NCI-H1092 treated with DMSO at 0.1 percent for 48 hours (cell line): Measurements from ENCODE around the gene LDLRAD4.
A peak's percentile ranks its signal among the peaks of the same experiment; 100 is the strongest.
"Not testable (repeated sequence)": the region's sequence is repeated elsewhere in the genome, so short reads cannot be mapped to it uniquely, and the experiment has no call there.

Experiments
- DNase-seq: peaks from one replicate; lab custom pipeline; 2025; lab: John Stamatoyannopoulos, UW

The LDLRAD4 gene

DNA sequence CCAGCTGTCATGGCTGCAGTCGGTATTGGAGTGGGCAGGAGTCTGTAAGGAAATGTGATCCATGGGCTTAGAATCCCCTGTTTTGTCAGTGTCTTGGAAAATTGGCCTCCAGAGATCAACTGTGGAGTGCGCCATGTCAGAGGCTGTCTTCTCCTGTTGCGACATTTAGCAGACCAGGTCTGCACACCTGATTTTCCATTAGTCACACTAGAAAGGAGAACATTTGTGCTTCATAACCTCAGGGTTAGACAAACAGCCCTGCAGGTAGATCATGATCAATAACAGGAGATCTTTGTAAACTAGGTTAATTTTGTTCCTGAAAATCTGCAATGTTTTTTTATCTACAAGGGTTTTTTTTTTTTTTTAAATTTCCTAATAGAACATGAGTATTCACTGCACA, 28.0 kb downstream of the LDLRAD4 start:
- DNase-seq, result no peak

DNA sequence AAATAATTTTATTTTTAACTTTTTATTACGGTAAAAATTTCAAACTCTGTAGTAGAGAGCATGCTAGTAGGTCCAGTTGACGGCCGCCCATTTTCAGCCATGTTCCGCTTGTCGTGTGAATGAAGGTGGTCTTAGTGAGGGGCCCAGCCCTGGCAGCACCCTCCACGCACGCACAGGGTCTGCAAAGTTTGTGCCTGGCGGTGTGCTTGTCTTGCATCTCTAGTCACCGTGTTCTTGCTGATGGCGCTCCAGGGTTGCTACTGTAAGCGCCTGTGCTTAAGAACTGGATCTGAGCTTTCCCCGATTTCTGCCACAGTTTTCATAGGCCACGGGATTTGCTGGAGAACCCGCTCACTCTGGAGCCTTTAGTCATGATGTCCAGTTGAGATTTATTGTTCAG, 28.9 kb downstream of the LDLRAD4 start:
- DNase-seq, result no peak

- DNase-seq, result no peak
Measured at GRCh38 chr18:13252686-13253410, 34.3 kb downstream of the LDLRAD4 start.

DNA sequence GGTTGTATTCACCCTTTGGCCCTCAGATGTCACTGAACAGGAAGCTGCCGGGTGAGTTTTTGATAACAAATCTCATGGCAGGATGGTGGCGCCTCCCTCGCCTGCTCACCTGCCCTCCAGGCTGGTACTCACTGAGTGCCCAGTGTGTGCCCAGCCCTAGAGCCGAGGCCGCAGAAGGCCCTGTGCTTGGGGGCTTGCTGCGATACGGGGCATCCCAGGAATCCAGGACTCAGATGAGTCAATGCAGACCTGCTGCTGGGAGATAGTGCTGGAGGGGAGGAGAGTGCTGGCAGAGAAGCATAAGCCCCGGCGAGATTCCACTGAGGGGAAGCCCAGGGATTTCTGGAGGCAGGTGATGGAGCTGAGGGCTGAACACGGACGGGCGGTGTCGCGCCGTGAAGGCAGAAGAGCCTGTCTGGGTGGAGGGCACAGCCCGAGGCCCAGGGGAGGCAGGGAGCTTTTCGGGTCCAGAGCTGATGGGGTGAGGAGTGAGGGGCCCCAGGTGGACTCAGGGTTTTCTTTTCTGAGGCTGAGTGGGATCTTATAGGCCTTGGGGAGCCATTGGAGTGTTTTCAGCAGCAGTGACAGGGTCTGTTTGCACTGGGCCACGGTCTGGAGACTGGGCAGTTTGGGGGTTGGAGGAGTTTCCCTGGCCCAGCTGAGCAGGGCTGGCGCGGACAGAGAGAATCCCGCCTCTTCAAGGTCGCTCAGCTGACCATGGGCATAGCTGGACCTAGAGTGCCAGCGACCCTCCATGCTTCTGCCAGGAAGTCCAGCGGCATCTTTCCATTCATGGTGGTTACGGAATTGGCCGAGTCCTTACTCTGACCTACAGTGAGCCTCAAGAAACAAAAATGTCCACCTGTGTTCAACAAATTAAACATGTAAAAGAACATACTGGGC, 35.5 kb downstream of the LDLRAD4 start:
- DNase-seq, result no peak

- no peak for DNase-seq
Measured at GRCh38 chr18:13254971-13255927, 36.7 kb downstream of the LDLRAD4 start.

DNA sequence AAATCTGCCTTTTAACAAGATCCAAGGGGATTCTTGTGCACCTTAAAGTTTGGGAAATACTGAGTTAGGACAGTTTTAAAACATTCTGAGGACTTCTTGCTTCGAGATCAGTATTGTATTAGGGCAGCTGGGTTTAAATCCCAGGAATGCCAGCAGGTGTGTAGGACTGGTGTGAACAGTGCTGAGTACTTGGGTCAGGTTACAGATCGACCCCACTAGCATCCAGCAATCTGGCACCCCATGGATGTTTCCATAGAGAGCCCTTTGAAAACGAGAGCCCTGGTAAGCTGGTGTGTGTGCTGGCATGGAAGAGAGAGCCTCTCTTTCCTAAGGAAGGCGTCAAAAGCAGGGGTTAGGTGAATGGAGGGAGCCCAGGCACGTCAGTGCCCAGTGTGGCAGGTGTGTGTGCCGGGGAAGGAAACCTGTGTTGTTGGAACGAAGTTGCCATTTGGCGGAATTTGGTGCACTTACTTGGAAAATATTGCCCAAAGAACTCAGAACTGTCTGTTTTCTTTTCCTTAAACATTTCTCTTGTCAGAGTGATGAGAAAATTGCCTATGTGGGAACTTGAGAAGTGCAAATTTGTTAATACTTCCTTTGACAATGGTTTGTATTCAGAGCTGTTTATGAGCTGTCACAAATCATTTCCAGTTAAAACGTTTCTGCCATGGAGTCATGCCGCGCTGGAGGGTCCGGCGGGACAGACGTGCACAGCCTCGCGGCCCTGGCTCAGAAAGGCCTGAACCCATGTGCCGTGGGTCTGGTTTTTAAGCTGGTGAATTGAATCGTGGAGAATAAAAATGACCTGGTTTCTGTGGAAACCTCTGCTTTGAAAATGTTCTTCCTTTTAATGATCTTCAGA, 38.1 kb downstream of the LDLRAD4 start:
- DNase-seq, result peak; percentile 70

DNA sequence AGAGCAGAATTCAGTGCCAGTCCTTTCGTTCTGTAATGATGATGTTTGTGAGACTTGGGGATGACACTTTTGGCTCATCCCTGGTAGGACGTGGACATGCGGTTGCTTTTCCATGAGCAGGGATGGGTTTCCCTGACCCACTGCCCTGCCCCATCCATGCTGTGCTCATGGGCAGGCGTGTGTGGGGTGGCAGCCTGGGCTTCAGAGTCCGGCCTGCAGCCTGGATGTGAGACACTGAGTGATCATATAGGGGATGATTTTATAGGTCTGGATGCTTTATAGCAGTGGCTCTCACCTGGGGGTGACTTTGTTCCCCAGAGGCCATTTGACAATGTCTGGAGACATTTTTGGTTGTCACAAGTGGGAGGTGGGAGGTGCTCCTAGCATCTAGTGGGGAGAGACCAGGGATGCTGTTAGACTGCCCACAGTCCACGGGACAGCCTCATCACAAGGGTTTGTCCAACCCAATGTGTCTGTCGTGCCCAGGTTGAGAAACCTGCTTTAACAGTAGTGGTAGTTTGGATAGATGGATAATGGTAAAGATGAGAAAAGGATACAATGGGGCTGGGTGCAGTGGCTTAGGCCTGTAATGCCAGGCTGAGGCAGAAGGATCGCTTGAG, 38.9 kb downstream of the LDLRAD4 start:
- DNase-seq, result no peak

GRCh38 chr18:13258921-13259320, 40.4 kb downstream of the LDLRAD4 start:
- no peak for DNase-seq

DNA sequence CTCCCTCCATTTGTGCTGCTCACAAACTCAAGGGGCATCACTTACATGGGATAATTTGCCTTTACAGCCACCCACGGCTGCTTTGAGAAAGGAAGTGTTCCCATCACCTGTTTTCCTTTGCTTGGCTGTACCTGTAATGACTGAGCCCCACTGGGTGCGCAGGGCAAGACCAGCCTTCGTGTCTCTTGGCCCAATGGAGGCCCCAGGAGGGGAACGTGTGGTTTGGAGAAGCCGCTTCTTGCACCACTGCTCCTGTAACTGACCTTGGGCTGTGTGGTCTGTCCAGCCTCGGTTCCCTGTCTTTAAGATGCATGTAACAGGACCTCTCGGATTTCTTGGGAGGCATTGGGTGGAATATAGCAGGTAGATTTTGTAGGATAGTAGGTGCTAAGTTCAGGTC, 41.1 kb downstream of the LDLRAD4 start:
- DNase-seq, result no peak

DNA sequence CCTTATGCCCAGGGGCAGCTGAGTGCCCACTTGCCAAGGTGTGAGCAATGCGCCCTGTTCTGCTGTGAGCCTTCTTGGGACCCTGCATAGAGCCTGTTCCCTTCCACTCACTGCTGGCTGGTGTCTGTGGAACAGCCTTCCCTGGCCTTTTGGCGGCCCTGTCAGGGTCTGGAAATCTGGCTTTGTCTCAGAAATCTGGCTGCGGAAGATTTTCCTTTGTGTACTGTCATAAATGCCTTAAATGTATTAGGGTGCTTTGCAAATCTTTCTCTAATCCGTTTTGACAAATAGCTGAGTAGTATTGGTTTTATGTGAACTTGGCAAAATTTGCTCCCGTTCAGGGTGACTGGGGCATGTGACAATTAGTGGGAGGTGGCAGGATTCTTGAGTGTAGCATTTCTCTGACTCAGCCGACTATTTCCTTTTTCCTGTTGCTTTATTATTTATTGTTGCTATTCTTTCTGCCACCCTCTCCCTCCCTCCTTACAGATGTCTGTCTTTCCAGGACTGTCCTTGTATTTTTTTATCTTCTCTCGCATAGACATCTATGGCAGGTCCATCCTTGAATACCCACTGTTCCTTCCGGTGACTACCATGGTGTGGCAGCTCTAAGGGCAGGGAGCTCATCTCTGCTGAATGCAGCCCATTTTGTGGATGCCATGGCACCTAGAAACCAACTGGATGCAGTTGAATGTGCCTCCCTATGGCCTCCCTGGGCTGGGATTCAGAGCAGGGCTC, 41.8 kb downstream of the LDLRAD4 start:
- DNase-seq, result no peak

DNA sequence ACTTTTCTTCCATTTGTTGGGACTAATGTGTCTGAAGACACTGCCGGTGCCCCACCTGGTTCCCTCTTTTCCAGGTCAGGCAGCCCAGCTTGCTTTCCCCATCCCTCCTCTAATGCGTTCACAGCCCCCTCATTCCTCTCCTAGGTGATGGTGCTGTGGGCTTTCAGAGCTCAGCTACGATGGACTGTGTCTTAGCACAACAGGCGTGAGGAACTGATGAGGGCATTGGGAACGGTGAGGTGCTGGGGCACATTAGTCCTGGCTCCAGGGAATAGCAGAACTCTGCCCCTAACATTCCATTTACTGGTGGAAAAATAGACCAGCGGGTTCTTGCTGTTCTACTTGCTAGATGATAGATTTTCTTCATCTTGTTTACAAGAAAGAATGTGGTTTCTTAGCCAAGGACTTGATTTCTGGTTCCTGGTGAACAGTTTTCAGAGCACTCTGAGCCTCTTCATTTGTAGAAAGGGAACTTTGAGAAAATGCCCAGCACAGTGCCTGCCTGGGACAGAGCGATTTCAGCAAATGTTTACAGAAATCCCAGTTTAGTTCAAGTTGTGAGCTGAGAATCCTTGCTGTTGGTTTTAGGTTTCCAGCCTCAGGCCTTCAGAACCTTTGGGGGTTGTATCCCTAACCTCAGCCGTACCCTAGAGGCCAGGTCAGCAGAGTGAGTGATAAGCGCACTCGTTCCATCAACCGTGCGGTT, 42.5 kb downstream of the LDLRAD4 start:
- no peak for DNase-seq

GRCh38 chr18:13261661-13262357, 43.2 kb downstream of the LDLRAD4 start:
- DNase-seq, result no peak

GRCh38 chr18:13262358-13262680, 43.8 kb downstream of the LDLRAD4 start:
- DNase-seq, result not testable (repeated sequence)

- DNase-seq, result no peak
Measured at GRCh38 chr18:13262839-13263691, 44.5 kb downstream of the LDLRAD4 start.

- no peak for DNase-seq
Measured at GRCh38 chr18:13264091-13265007, 45.8 kb downstream of the LDLRAD4 start.

DNA sequence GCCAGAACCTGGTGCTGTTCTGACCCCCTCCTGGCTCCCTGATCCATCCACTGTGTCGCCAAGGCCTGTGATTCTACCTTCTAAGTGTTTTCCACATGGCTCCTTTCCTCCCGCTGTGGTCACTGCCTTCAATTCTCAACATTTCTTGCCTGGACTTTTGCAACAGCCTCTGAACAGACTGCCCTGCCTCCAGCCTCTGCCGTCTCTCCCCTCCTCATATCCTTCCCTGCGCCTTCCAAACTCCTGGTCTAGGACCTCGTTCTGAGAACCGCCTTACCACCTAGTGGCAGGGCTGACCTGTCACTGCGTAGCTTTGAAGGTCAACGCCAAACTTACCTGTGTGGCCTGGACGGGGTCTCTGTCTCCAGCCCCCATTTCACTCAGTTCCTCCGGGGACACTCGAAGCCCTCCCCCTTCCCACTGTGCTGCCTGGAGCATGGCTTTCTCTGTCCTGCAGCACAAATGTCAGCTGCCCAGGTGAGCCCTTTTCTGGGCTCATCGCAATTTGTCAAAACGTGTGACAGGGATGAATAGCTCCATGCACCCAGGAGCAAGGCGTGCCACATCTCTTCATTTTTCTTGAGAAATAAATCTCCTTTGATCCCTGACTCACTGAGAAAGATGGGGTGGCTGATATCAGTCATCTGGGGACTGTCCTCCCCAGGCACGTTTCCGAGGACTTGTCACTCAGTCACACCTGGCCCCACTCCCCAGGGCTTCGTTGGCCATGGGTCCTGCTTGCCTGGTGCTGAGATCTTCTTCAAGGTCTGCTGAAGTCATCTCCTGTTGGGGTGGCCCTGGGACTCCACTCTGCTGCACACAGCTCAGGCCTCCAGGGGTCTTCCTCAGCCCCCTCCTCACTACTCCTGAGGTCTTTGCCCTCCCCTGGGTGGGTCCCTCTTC, 46.7 kb downstream of the LDLRAD4 start:
- no peak for DNase-seq
